GM18868 (cell line): ENCODE results near the gene KRT82.

Experiments used
- ATAC-seq: cut with Tn5 transposase; IDR thresholded peaks from one replicate; pipeline ENCODE4 v1.9.1; 2021; ENCODE audit warnings: mild to moderate bottlenecking, moderate library complexity; ENCODE audit not compliant: unreplicated experiment

Gene KRT82

DNA sequence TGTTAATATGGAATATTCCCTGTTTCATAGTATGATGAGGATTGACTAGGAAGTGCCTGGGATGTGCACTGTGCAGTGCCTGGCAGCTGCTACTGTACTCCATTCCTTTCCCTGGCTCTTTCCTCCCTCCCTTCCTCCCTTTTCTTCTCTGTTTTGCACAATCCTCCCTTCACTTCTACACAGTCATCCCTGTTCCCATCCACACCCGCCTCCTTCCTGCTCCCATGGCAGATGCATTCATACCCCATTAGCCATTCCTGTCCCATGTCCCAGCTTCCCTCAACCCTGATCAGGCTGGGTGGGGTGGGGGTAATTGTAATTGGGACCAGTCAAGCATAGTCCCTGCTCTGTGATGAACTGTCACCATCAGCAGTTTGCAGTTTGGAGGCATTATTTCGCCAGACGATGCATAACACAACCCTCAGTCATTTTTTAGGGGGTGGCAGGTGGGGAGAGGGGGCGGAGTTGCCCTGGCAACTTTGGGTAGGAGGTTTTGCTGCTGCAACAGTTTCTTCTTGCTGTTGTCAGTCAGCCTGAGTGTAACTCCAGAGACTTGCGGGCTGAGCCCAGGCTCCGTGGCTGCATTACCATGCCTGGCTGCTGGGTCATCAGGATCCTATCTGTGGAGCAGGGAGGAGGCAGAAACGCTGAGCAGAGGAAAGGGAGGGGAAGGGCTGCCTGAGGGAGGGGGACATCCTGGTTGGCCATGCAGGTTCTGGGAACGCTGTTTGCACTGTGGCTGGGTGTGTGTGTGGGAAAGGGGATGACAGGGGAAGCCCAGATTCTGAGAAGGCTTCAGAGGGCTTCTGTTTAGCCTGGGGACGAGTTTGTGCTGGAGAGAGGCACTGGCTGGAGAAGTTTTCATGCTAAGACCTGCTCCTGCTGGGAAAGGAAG is 16.6 kb downstream of the KRT82 start:
- ATAC-seq = no peak

DNA sequence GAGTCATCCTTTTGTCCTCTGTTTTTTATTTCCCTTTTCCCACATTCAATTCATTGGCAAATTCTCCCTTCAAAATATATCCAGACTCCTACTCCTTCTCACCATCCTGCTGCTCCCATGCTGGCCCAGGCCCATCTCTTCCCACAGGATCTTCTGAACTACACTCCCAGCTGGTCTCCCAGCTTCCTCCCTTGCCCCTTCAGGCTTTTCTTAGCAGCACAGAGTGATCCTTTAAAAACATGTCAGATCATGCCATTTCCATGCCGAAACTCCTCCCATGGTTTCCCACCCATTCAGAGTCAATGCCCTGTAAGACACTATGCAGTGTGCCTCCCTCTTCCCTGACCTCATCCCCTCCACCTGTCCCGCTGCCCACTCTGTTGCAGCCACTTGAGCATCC is 18.3 kb downstream of the KRT82 start:
- no peak for ATAC-seq

DNA sequence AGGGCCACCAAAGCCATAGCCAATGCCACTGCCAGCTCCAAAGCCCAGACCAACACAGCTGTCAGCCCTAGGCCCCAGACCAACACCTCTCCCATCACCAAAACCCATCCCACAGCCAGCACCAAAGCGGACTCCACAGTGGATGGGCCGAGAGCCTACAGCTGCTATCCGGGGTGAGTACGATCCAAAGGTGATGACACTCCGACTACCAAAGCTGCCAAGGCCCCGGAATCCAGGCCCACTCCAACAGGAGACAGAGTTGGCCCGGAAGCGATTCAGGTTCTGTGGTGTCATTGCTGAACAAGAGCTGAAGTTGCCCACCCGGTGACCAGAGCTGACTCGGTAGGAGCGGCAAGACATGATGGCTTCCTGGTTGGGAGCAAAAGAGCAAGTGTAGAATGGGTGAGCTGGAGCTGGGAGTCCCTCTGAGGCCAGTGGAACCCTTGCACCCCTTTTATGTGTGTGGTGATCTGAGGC is 20.9 kb downstream of the KRT82 start, which contains the start of gene KRT84:
Gene KRT84 (minus strand): TSS at position 427 of the 477 bp plus-strand sequence. CDS start 67 bp downstream, at position 360.
- ATAC-seq = no peak

DNA sequence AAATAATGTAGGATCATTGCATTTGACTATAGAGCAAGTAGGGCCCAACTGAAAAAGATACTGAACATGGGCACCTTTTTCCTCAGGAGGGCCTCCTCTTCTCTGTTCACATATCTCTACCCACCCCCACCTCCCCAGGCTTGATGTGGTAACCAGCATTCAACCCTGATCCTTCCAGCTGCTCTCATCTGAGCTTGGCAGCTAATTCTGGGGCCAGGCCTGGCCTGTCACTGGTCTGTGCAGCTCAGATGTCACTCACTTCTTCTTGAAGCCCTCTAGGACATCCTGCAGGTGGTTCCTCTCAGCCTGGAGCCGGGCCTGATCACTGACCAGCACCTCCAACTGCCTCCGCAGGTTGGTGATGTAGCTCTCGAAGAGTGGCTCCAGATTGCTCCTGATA is 22.8 kb downstream of the KRT82 start:
- no peak for ATAC-seq

DNA sequence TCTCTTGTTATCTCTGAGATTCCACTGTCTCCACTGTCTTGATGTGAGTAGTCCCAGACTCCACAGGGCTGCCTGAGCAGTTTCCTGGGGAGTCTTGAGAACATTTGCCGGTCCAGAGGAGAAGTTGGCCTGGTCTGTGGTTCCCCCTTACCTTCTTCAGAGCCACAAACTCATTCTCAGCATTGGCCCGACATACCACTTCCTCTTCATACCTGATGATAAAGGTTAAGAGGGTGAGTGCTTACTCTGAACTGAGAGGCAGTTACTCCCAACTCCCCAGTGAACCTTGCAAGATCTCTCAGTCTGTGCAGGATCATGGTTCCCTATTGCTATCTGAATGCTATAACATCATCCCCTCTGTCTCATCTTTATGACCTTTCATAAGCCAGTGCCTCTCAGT is 23.3 kb downstream of the KRT82 start:
- no peak for ATAC-seq

DNA sequence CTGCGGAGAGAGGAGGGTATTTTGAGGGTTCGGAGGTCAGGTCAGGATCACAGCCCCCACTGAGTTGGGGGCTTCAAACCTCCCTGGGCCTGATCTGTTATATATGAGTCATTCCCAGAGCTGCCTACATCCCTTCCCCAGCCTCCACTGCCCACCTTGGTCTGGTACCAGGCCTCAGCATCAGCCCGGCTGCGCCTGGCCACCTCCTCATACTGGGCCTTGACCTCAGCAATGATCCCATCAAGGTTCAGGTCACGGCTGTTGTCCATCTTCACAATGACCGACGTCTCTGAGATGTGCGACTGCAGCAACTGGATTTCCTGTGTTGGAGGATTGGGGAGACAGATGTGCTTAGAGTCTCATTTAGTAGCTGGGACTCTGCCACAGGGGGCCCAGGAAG is 24.9 kb downstream of the KRT82 start:
- ATAC-seq = no peak

DNA sequence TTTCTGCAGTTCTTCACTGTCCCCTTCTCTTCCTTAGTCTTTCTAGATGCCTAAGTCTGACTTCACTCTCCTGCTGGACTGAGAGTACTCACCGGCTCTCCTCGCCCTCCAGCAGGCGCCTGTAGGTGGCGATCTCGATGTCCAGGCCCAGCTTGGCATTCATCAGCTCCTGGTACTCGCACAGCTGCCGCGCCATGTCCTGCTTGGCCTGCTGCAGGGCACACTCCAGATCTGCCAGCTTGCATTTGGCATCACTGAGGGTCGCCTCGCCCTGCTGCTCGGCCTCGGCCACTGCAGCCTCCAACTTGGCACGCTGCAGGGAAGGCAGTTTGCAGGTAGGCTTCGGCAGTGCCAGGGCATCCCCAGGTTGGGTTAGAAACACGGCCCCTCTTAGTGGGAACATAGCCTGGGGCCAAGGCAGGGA is 25.9 kb downstream of the KRT82 start:
- no peak for ATAC-seq

DNA sequence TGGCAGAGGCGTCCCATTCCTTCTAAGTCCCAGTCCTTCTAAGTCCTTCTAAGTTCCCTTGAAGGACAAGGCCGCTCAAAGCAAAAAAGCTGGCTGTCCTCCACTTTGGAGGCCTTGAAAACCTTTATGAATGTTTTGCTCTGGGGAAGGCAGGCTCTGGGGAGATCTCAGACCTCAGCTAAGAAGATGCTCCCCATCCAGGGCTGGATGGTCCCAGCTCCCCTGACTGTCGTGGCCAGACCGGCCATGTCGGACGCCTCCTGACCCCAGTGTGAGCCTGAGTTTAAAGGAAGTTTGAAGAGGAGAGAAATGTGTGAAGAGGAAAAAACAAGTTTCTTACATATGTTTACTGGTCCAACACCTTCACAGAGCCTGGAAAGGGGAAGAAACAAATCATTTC is 26.6 kb downstream of the KRT82 start:
- ATAC-seq = no peak

DNA sequence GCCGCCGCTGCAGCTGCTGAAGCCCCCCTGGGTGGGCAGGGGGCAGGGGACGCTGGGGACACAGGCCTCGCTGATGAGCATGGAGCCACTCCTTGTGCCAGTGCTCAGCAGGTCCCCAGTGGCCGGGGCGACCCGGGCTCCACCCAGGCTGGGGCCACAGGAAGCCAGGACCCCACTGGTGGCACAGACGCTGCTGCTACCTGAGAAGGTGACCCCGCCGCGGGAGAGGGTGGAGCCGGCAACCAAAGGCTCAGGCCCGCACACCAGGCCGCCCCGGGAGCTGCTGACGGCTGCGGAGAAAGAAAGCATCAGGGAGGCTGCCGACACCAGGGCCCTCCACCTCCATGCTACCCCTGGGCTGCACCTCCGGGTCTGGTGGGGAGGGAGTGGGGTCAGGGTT is 28.0 kb downstream of the KRT82 start:
- no peak for ATAC-seq

DNA sequence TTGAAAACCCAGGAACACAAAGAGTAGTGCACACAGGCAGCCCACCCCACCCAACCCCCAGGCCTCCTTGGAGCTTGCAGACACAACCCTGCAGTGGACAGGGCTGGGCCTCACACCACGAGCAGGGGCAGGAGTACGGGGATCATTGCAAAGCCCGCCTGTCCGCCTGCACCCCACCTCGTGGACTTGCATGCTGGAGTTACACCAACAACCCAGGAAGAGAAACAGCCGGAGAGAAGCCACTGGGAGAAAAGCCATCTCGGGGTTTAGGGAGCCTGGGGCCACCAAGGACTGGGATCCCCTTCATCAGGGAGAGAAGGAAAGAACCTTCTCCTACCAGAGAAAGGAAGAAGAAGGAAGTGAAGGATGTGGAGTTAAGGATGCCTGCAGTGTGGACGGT is 28.9 kb downstream of the KRT82 start:
- ATAC-seq = no peak

DNA sequence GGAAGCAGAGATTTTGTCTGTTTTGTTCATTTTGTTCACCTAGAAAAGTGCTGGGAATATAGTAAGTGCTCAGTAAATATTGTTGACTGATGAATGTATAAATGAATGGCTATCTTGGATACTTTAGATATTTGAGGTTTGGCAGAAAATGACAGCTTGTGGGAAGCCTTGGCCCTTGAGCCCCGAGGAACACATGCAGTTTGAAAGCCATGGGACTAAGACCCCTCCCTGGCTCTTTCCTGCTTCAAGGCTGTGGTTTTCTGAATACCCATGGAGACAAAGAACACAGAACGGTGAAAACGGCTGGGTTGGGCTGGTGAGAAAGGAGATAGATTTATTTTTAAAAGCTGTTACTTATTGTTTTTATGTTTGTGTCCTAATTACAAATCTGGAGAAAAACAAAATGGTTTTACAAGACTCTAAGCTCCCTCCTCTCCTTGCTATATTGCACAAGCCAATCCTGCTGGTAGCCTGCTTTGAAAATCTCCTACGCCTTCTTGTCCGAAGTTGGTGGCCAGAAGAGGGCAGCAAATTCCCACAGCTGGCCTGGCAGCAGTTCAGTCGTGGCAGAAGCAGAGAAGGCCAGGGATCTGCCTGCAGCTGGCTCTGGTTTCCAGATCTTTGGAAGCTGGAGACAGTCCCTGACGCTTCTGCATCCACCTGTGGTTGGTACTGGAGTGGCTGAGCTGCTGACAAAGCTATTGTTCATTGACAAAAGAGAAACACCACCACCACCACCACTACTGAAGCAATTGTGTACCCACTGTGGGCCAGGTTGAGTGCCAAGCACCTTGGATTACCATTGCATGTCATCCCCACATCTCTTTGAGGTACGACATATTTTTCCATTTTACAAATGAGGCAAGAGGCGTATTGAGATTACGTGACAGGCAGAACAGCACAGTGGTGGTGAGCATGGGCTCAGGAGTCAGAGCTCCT is 33.6 kb downstream of the KRT82 start:
- no peak for ATAC-seq

DNA sequence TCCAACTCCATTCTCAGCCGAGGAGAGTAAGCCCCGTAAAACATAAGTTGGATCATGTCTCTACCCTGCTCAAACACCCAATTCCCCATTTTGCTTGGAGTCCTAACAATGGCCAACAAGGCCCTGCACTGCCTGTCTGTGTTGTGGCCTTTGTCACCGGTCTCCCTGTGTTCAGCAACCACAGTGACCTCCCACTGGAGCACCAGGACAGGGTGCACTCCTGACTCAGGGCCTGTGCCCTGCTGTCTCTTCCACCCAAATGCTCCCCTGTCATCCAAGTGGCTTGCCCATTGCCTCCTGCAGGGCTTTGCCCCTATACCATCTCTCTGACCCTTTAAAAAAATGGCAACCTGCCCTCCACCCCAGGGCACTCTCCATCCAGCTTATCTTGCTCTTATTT is 34.4 kb downstream of the KRT82 start:
- no peak for ATAC-seq

DNA sequence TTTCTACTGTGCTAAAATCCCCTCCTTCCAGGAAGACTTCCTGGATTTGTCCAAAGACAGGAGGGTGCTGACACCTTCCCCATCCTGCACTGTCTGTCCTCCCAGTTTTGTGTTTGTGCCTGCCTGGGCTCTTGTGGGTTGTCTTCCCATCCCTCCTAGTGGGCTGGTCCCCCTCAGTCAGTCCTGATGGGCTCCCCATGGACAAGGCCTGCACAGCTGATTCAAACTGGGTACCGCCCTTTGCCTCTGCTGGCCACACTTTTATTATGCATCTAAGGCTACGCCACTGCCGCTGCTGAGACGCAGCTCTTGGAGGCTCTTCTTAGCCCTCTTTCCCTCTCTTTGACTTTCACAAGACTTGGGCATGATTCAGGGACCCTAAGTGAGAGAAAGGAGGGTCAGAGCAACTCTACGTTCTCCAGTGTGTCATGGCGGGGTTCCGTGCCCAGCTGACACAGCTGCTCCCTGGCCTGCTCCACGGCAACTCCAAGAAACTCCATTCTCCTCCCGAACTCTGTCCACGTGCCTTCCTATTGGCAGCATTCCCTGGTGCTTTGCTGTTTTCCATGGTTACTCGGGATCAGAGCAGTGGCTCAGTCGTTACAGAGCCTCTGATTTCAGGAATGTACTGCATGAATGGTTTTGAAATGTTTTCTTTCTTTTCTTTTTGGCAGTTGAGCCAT is 35.1 kb downstream of the KRT82 start:
- ATAC-seq = no peak

DNA sequence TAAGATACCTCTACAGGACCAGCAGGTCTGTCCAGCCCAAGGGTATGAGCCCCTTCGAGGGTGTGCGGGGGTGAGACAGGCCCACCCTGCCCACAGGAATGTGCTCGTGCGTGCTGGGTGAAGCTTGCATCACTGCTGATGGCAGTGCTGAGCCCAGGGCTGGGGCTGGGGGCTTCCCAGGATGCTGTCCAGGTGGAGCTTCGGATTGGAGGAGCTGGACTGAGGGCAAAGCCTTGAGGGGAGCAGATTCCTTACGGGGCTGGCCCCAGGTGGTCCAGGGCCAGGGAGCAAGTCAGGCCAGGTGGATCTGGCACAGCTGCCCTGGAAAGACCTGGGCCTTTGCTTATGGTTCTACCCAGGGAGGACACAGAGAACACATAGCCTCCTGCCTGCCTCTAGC is 36.3 kb downstream of the KRT82 start:
- no peak for ATAC-seq

DNA sequence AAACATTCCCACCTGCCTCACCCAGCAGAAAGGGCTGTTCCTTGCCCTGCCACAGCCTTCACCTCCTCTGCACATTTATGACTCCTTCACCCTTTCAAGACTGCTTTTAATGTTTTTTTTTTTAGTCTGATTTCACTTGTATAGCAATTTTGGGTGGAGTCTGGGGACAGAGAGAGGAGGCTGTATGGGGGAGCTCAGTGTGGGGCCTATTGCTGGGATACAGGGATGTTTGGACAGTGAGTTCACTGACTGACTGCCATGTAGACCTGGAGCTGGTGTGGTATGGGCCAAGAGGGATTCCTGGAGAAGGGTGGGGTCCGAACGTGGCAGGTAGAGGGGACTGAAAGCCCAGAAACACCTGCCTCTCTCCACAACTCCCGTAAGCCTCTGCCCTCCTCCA is 36.9 kb downstream of the KRT82 start:
- ATAC-seq = no peak

DNA sequence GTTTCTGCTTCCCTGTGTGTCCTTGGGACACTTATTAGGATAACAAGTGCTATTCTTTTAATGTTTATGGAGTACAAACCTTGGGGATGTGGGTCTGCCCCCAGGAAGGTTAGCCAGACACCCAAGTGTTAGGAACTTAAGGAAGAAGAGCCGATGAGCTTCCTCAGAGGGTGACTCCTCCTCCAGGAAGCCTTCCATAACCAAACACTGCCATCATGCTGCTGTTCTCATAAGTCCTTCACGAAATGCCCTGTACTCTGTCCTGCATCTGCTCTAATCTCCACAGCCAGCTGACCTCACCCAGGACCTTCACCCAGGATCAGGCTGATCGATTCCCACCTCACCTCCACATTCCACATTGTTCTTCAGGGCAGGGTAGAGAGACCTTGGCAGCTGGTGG is 37.6 kb downstream of the KRT82 start:
- no peak for ATAC-seq

DNA sequence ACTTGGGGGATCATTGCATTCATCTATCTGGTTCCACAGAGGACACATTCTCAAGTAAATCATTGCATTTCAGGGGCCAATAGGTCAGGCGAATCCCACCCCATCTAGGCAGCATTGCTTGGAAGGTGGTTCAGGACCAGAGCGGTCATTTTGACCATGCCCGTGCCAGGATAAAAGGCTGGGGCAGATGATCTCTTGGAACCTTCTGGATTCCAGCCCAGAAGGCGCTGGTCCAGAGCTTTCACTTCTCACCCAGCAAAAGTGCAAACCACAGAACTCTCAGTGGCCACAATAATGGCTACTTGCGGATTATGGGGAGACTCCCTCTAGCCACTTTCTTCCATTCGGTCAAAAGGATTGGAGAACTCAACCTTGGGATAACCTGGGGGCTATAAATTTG is 38.3 kb downstream of the KRT82 start:
- no peak for ATAC-seq

DNA sequence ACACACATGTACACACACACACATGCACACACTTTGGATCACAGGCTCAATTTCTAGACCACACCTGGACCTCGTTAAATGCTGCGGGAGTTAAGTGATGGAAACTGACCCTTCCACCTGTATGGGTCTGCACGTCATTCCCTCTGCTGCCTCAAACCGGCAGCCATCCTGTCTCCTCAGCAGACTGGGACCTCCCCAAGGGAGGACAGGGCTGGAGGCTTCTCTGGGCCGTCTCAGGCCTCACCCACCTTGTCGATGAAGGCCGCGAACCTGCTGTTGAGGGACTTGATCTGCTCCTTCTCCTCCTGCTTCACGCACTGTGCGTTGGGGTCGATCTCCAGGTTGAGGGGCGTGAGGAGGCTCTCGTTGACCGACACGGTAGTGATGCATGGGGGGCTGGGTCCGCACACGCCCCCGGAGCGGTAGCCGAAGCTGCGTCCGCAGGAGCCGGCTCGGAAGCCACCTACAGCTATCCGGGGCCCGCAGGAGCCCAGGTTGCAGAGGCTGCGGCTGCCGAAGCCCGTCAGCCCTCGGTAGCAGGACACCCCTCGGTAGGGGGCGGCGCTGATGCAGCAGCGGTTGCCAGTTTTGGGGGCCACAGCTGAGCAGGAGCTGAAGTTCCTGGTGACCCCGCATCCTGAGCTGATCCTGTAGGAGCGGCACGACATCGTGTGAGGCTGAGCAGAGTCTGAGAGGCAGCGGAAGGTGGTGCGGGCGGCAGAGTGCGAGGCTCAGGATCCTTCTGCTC is 39.2 kb downstream of the KRT82 start, which contains the start of gene KRT85:
Gene KRT85 (minus strand): TSS at position 744 of the 748 bp plus-strand sequence. CDS start 76 bp downstream, at position 668.
- no peak for ATAC-seq

DNA sequence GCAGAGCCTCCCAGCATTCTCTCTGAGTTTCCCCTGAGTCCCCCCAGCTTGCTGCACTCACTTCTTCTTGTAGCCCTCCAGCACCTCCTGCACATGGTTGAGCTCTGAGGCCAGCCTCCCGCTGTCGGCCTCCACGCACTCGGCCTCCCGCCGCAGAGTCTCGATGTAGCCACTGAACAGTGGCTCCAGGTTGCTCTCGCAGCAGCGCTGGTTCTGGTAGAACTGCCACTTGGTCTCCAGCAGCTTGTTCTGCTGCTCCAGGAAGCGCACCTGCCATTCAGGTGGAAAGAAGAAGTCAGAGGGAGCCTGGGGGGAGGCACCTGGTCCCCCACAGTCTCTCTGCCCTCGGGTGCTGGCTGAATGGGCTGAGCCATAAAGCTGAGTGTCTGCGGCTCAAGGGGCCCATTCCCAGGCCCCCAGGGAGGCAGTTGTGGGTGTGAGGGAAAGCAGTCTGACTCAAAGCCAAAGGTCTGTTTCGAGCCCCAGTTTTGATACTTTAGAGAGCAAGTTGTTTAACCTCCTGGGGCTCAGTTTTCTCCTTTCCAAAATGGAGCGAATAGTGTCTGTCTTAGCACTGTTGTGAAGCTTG is 41.1 kb downstream of the KRT82 start:
- no peak for ATAC-seq

DNA sequence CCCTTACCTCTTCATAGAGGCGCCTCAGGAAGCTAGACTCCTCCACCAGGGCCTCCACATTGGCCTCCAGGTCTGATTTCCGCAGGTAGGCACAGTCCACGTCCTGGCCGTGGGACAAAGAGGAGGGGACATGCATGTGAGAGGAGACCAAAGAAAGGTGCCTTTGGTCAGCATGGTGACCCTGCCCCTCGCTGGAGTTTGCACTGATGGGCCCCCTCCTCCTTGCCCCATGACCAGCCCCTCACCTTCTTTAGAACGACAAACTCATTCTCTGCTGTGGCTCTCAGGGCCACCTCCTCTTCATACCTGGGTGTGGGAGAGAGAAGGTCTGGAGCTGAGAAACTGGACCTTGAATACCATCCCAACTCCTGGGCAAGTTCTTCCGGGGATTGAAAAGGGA is 42.1 kb downstream of the KRT82 start:
- no peak for ATAC-seq
